COLO829 (cell line): Measurements from ENCODE around the gene ANKLE1.
"Not testable (repeated sequence)": the region's sequence is repeated elsewhere in the genome, so short reads cannot be mapped to it uniquely, and the experiment has no call there.

Source experiments
- DNase-seq: peaks from one replicate; pipeline ENCODE4 v3.0.0; 2012; ENCODE audit warnings: low spot score

The ANKLE1 gene

GRCh38 chr19:17246681-17247425, 34.8 kb upstream of the ANKLE1 start:
- DNase-seq: no peak

DNA sequence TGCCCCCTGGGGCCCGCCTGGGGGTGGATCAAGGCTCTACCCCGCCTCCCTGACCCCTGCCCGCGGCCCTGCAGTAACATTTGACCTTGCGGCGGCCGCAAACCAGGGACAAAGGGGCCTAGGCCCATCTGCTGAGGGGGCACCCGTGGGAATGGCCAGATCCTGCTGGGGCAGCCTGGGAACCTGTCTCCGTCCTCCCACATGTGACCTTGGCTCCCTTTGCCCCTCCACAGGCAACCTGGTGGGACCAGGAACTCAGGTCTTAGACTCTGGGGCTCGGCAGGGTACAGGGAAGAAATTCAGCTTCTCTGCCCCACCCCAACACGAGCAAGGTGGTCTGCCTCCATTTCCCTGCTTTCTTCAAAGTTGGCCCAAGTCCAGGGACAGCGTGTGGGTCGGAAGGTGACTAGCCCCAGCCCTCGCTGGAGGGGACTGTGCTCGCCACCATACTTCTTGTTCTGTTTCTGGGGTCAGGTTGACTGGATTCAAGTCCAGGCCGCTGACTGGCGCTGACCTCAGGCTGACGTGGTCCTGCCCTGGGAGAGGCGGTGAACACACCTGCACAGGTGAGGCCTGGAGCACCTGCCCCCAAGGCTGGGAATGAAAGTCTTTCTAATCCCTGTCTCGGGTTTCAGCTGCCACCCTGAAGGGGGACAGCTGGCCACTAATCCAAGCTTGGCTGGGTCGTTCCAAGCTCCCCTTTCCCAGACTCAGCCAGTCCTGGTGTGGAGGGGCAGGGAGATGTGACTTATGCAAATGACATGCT, 33.5 kb upstream of the ANKLE1 start:
- DNase-seq: no peak

DNA sequence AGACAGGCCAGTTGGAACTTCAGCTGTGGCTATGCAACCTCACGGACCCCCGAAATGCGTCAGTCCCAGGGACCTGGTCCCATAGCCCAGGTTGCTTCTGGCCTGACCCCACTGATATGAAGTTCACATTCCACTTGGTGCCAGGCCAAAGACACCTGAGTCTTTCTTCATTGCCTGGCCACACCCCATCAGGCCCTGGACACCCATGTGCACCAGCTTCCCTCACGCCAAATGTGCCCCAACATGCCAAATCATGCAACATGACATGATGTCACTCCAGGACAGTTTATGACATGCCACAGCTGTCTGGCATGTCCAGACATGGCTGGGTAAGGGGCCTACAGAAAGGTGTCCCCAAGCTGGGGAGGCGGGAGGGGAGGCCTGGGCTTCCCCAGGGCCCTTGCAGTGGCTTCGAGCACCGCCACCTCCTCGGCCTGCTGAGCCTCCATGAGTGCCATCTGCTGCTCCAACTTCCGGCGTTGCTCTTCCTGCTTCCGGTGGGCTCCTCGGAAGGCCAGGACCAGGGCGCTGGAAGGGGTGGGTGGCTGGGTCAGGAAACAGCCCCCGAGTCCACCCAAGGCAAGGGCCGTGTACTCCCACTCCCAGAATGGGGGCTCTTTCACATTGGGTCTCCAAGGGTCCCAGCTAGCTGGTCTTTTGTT, 31.7 kb upstream of the ANKLE1 start:
- no peak for DNase-seq

GRCh38 chr19:17254636-17255035, 27.1 kb upstream of the ANKLE1 start:
- no peak for DNase-seq

GRCh38 chr19:17255150-17255621, 26.5 kb upstream of the ANKLE1 start:
- DNase-seq: no peak

DNA sequence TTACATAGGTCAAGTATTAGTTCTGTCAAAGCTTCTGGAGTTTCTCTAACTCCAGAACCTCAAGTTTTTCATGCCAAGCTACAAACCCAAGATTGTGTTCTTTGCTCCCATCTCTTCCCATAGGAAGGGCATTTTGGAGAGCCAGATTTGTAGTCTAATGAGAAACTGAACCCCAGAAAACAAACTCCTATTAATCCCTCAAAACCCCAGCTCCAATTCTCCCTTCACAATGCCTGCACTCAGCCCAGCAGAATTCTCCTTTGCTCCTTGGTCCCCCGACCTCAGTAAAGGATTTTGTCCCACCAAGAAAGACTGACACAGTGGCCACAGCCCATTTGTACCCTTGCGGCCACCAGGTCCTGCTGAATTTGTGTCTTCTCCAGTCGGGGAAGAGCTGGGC, 25.6 kb upstream of the ANKLE1 start:
- no peak for DNase-seq

DNA sequence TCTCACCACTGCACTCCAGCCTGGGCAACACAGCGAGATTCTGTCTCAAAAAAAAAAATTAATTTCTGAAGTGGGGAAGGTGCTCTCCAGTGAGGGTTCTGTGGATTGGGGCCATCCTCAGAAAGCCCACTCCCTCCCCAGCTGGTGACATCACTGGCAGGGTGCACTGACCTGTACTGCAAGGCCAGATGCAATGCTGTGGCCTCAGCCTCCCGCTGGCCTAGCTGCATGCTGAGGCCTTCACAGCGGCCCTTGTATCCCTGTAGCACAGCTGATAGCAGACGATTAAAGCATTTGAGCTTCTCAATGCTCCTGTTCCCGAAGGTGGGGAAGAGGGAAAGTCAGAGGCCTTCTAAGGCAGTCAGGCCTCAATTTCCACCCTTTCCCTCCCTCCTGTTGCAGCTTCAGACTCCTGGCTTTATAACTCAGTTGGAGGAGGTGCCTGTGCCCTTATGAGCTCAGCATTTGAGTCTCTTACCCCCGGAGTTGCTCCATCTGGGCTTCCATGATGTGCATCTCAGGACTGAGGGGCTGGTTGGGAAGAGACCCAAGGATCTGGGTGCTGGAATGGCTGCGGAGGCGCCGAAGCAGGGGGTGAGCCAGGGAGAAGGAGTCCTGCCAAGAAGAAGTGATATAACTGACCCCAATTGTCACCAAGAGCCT, 22.5 kb upstream of the ANKLE1 start:
- no peak for DNase-seq

DNA sequence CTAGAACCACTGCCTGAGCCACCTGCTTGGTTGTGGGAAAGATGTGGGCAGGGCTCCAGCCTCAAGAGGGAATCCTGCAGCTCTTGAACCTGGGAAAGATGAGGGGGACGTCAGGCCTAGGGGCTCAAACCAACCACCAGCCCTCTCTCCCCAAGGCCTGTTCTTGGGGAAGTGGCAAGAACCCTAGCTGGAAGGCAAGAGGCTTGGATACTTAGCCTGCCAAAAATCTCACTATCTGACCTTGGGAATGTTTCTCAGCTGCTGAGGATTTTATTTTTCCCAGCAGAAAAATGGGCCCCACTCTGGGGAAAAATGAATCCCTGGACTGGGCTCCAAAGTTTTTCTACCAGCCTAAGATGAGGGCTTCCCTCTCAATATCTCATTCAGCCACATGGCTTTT, 21.8 kb upstream of the ANKLE1 start:
- DNase-seq: no peak

GRCh38 chr19:17260842-17261325, 20.8 kb upstream of the ANKLE1 start:
- peak; percentile 85 for DNase-seq

- DNase-seq: no peak
Observed at GRCh38 chr19:17262557-17262956, 19.1 kb upstream of the ANKLE1 start.

DNA sequence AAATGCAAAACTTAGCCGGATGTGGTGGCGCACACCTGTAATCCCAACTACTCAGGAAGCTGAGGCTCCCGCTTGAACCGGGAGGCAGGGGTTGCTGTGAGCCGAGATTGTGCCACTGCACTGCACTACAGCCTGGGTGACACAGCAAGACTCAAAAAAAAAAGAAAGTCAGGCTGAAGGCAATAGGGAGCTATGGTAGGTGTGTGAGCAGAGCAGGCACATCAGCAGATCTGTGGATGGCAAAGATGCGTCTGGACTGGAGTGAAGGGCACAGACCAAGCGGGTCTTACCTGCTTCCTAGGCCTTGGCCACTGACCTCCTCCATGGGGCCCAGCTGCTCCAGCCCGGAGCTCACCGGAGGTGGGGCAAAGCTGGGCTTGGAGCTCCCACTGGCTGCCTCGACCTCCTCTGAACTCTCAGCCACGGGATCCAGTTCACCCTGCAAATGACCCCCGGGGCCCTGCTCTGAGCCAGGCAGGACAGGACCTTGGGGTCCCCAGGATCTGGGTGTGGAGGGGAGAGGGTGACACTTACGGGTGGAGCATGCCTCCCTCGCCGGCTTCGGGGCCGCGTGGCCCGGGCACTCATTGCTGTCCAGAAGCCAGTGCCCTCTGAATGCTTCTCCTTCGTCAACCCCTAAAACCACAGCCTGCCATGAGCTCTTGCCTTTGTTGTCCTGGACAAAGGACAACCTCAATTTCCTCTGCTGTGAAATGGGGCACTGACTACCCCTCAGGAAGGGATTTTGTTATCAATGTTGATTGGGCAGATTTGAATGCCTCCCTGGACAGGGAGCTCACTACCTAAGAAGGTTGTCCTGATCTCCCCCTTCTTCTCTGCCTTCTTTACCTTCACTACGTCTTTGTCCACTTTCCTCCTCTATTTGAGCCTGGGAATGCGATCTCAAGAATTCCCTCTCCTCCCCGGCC, 17.7 kb upstream of the ANKLE1 start:
- DNase-seq: no peak

DNA sequence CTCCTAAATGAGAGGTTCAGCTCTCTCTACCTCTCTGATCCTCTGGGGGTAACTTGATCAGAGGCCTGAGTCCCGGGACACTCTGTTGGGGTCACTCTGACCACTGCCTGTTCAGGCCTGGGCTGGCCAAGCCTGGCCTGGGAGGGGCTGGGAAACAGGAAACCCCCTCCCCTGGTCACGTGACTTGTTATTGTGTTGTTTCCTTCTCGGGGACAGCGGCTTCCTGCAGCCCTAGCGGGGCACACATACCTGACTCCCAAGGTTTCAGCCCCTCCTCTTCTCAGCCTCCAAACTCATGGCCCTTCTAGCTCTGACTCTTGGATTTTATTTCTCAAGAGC, 17.1 kb upstream of the ANKLE1 start, which contains the start of gene USHBP1:
Gene USHBP1 (minus strand): TSS at position 105 of the 339 bp plus-strand sequence. CDS start 446 bp downstream, outside the sequence.
- DNase-seq: no peak

DNA sequence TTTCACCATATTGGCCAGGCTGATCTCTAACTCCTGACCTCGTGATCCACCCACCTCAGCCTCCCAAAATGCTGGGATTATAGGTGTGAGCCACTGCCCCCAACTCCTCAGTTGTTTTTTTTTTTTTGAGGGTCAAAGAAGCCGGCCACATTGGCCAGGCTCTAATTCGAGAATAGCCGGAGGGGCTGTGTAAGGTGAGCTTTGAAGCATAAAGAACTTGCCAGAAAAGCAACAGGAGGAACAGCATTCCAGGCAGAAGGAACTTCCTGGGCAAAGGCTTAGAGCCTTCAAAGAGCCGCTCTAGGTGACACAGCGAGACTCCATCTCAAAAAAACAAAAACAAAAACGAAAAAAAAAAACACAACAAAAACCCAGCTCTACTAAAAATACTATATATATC, 15.7 kb upstream of the ANKLE1 start:
- no peak for DNase-seq

- no peak for DNase-seq
Observed at GRCh38 chr19:17266589-17266974, 15.1 kb upstream of the ANKLE1 start.

DNA sequence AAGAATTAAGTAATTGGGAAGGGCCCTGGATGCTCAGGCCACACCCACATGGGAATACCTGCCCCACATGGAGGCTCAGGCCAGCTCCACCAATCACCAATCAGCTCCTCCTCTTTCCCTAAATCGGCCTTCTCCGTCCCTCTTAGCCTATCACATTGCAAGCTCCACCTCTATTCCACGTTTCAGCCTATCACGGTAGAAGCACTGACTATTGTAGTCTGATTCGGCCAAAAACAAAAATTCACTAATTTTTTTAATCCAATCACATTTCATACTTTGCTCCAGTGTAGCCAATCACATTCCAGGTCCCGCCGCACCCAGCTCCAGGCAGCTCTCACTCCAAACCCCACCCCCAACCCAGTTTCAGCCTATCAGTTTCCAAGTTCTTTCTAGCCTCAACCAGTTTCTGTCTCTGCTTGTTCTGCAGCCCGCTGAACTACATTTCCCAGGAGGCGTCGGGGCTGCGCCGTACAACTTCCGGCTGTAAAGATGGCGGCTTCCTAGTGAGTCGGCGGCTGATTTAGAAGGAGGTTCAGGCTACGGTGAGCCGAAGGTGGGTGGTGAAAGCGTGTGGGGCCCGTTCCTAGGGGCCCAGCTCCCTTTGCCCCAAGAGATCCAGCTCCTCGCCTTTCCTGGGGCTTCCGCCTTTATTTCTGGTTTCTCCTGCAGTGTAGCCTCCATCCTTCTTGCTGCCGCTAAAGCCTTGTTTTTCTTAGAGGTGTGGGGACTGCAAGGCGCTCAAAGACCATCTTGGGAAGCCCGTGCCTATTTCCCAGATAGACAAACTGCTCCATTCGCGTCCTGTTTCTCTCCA, 14.5 kb upstream of the ANKLE1 start, which contains the start of gene BABAM1:
Gene BABAM1 (plus strand): TSS at position 469 of the 814 bp plus-strand sequence. CDS start 1,364 bp downstream, outside the sequence.
- DNase-seq: peak; percentile 98

DNA sequence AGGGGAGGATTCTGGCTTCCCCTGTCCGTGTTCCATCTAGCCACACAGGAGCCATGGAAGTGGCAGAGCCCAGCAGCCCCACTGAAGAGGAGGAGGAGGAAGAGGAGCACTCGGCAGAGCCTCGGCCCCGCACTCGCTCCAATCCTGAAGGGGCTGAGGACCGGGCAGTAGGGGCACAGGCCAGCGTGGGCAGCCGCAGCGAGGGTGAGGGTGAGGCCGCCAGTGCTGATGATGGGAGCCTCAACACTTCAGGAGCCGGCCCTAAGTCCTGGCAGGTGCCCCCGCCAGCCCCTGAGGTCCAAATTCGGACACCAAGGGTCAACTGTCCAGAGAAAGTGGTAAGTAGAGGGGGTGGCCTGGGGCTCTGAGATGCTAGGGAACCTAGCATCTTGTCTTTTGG, 12.9 kb upstream of the ANKLE1 start:
- no peak for DNase-seq

DNA sequence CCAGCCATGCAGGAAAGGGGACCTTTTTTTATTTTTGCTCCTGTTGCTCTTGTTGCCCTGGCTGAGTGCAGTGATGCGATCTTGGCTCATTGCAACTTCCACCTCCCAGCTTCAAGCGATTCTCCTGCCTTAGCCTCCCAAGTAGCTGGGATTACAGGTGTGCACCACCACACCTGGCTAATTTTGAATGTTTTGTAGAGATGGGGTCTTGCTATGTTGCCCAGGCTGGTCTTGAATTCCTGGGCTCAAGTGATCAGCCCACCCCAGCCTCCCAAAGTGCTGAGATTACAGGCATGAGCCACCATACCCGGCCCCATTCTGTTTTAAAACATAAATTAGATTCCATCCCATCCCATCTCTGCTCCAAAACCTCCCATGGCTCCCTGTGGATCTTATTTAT, 6.8 kb upstream of the ANKLE1 start:
- not testable (repeated sequence) for DNase-seq

DNA sequence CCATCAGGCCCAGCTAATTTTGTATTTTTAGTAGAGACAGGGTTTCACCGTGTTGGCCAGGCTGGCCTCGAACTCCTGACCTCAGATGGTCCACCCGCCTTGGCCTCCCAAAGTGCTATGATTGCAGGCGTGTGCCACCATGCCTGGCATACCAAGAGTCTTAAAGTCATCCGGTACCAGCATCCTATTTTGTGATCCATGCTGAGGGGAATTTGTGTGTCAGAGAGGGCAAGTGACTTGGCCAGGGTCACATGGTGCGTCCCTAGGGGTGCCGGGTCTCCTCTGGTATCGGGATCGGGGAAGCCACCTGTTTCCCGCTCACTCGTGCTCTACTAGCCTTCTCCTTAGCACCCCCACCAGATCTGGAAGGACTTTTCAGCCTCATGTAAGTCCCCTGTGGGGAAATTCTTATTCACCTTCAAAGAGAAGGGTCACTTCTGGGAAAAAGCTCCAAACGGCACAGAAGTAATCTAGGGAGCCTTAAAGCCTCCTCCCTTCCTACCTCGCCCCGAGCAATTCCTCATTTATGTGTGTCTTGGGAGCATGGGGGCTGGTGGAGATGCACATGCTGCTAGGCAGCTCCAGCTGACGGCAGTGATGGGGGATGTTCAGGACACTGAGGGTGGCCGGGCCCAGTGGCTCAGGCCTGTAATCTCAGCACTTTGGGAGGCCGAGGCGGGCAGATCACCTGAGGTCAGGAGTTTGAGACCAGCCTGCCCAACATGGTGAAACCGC, 6.1 kb upstream of the ANKLE1 start:
- DNase-seq: no peak

- DNase-seq: no peak
Observed at GRCh38 chr19:17279436-17279835, 2.3 kb upstream of the ANKLE1 start.
